Endothelial cell of hepatic sinusoid (primary cell): ENCODE data around the gene DPP10.

Experiments used
- in situ Hi-C: cut with HindIII; loops from 2 replicates; pipeline ENCODE4 v1.10.0; 2017; ENCODE audit warnings: low sequenced_read_pairs

Gene DPP10

GRCh38 chr2:115115135-115115534 lies 672.7 kb downstream of the DPP10 start:
- in situ Hi-C loops = no loop called here

- in situ Hi-C loops = no loop called here
These were observed 675.9 kb downstream of the DPP10 start for GRCh38 chr2:115118306-115118705.

GRCh38 chr2:115119086-115119485 lies 676.6 kb downstream of the DPP10 start:
- in situ Hi-C loops = no loop called here

- in situ Hi-C loops = no loop called here
These were observed 680.3 kb downstream of the DPP10 start for GRCh38 chr2:115122701-115123100.

GRCh38 chr2:115124817-115125216 lies 682.4 kb downstream of the DPP10 start:
- in situ Hi-C loops = no loop called here

- in situ Hi-C loops = no loop called here
These were observed 687.1 kb downstream of the DPP10 start for GRCh38 chr2:115129536-115129935.

GRCh38 chr2:115160531-115161080 lies 718.2 kb downstream of the DPP10 start:
- in situ Hi-C loops = no loop called here

- in situ Hi-C loops = no loop called here
These were observed 718.8 kb downstream of the DPP10 start for GRCh38 chr2:115161081-115161770.

- in situ Hi-C loops = no loop called here
These were observed 719.5 kb downstream of the DPP10 start for GRCh38 chr2:115161771-115162493.

GRCh38 chr2:115162494-115163293 lies 720.3 kb downstream of the DPP10 start:
- in situ Hi-C loops = no loop called here

- in situ Hi-C loops = no loop called here
These were observed 721.1 kb downstream of the DPP10 start for GRCh38 chr2:115163572-115163971.

- in situ Hi-C loops = no loop called here
These were observed 723.2 kb downstream of the DPP10 start for GRCh38 chr2:115165529-115166109.

GRCh38 chr2:115168457-115168856 lies 726.0 kb downstream of the DPP10 start:
- in situ Hi-C loops = no loop called here

GRCh38 chr2:115169814-115170213 lies 727.4 kb downstream of the DPP10 start:
- in situ Hi-C loops = no loop called here

GRCh38 chr2:115171751-115172150 lies 729.3 kb downstream of the DPP10 start:
- in situ Hi-C loops = no loop called here

- in situ Hi-C loops = no loop called here
These were observed 732.2 kb downstream of the DPP10 start for GRCh38 chr2:115174651-115175050.

- in situ Hi-C loops = no loop called here
These were observed 740.7 kb downstream of the DPP10 start for GRCh38 chr2:115183144-115183543.

GRCh38 chr2:115190459-115190858 lies 748.0 kb downstream of the DPP10 start:
- in situ Hi-C loops = no loop called here

- in situ Hi-C loops = no loop called here
These were observed 752.2 kb downstream of the DPP10 start for GRCh38 chr2:115194623-115195022.

- in situ Hi-C loops = no loop called here
These were observed 754.1 kb downstream of the DPP10 start for GRCh38 chr2:115196587-115196986.

- in situ Hi-C loops = no loop called here
These were observed 757.5 kb downstream of the DPP10 start for GRCh38 chr2:115199966-115200365.
